Adrenal gland (tissue), 5 donors: ENCODE data around the gene SLC5A8.

Source experiments
- CTCF ChIP-seq, 6 experiments: fragments of 450-650 bp in 4 of 6; fragments of 200-600 bp in 2 of 6; sonication (generic) in 1 of 6; IDR thresholded peaks; 1 replicate in 5 of 6; 2 replicates in 1 of 6; pipeline versions ENCODE4 v1.5.1 to v1.8.0; 2016 to 2021; ENCODE audit warnings: antibody characterized with exemption in 6 of 6, mild to moderate bottlenecking in 2 of 6, moderate library complexity in 1 of 6
- POLR2A ChIP-seq, 2 donors: fragments of 450-650 bp; IDR thresholded peaks; one replicate each; pipeline ENCODE4 v1.6.1; 2017; ENCODE audit warnings: antibody characterized with exemption in 2 of 2, mild to moderate bottlenecking in 2 of 2, moderate library complexity in 1 of 2
- donor health status: DM: no; HTN: no; CAD: no.

GRCh38 chr12:101204602-101205304 lies 5.3 kb downstream of the SLC5A8 start:
- TF ChIP-seq CTCF (IDR thresholded peaks at IDR 0.05) (no peak), POLR2A (IDR thresholded peaks at IDR 0.05) (no peak)
